Inflammatory macrophage treated with lipopolysaccharide for 1 hour (primary cell): ENCODE results near the gene RAD23A.
A peak's percentile ranks its signal among the peaks of the same experiment; 100 is the strongest.
"Not testable (repeated sequence)": the region's sequence is repeated elsewhere in the genome, so short reads cannot be mapped to it uniquely, and the experiment has no call there.

Experiments used
- DNase-seq, 2 donors: peaks; one replicate each; pipeline ENCODE4 v3.0.0-alpha.2; 2020 to 2022

Gene RAD23A

DNA sequence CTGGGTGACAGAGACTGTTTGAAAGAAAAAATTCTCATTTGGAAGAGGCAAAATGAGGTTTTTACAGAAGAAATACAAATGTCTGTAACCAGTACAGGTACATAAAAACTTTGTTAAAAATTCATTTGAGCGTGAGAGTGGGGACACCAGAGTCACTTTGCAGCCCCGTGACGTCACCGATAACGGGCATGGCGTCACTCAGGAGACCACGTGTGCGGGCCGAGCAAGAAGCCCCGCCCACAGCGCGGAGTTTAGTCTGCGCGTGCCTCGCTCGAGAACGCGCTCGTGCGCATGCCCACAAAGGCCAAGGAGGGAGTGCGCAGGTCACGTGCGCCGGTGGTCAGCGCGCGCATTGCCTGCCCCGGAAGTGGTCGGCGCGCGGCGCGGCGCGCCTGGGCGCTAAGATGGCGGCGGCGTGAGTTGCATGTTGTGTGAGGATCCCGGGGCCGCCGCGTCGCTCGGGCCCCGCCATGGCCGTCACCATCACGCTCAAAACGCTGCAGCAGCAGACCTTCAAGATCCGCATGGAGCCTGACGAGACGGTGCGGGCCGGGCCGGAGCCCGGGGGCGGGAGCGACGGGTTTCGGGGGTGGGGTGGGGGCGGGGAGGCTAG lies at the start of gene RAD23A:
TSS of gene RAD23A (plus strand) at position 384 of the 613 bp plus-strand sequence. CDS start at position 471, 87 bp downstream.
- DNase-seq = peak; percentile 97 to 99

DNA sequence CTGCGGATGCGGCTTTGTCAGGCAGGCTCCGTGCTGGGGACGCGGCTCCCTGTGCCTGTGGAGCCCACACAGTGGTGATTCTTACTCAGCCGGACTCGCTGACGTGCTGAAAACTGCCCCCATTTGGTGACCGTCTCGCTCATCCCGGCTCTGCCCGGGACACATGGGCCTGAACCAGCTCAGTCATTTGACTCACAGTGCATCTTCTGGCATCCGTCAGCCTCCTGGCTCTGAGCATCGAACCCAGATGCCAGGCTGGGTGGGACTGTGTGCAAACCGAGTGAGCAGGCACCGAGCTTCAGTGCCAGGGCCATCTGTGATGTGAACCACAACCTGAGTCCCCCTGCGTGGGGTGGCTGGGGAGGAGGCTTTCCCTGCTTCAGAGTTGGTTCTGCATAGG lies 49.2 kb upstream of the RAD23A start:
- DNase-seq = no peak

DNA sequence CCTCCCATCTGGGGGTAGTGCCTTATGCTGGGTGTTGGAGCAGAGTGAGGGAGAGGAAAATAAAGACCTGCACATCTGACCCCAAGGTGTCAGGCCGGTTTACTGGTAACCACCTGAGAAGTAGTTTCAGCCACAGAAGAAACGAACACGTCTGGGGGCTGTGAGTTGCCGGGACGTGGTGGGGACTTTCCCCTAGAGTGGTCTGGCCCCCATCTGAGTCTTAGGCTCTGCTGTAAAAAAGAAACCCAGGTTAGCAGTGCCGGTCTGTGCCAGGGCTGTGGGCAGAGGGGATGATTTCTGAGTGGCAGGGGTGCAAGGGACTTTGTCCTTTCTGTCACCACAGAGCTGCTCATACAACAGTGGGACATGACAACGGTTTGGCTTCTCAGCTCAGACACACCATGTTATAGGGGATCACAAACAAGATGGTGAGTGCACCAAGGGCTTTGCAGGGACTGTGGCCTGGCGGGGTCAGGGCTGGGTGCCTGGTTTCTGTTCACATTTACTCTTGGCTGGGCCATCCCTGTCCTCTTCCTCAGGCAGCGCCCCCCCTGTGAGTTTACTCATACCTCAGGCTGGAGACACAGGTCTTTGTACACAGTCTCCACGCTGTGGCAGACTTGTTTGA lies 45.7 kb upstream of the RAD23A start:
- no peak for DNase-seq

DNA sequence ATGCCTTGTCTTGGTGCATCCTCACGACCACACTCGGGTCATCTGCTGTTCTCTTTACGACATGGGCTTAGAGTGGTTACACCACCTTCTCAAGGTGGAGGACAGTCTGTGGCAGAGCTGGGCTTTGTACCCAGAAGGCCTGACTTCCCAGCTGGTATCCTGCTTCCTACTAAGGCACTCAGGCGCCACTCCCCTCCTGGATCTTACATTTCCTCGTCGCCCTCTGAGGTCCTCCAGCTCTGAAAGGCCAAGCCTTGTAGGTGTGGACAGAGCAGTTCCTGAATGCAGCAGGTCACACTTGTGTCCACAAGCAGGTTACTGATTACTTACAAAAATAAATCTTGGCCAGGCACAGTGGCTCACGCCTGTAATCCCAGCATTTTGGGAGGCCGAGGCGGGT lies 38.5 kb upstream of the RAD23A start:
- DNase-seq = no peak

DNA sequence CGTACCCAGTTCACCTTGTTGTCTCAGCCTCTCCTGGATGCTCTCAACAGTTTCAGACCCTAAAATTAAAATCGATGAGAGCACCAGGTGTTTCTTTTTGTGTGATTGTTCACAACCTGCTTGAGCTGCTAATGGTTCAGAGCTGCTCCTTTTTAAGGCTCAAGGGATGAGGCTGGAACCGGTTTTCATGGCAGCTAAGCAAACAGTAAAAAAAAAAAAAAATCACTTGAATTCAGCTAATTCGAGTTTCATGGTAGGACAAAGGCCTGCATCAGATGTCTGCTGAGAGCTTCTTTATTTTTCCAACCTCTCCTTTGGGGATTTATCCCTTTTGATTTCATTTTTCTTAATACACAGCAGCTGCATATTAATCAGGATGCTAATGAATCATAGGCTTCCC lies 33.1 kb upstream of the RAD23A start:
- no peak for DNase-seq

DNA sequence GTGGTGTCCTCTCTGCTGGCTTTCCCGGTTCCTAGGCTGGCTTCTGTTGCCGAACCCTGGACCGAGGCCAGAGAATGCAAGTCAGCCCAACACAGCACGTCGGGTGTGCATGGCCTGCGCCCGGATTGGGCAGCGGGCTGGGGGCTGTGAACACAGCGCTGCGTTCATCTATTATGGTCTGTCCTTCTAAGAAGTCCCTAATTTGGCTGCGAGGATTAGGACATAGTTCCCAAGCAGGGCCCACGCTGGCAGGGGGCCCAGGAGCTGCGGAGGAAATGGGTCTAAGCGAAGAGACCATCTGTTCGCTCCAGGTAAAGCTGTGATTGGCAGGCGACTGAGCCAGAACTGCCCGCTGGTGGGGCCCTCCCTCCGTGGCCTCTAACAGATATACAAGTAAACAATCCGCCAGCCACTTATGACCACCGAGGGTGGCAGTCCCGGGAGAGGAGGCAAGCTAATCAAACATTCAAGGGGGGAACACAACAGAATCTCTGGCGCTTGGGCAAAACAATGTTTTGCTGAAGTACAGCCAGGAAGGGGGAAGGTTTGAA lies 32.6 kb upstream of the RAD23A start:
- no peak for DNase-seq

DNA sequence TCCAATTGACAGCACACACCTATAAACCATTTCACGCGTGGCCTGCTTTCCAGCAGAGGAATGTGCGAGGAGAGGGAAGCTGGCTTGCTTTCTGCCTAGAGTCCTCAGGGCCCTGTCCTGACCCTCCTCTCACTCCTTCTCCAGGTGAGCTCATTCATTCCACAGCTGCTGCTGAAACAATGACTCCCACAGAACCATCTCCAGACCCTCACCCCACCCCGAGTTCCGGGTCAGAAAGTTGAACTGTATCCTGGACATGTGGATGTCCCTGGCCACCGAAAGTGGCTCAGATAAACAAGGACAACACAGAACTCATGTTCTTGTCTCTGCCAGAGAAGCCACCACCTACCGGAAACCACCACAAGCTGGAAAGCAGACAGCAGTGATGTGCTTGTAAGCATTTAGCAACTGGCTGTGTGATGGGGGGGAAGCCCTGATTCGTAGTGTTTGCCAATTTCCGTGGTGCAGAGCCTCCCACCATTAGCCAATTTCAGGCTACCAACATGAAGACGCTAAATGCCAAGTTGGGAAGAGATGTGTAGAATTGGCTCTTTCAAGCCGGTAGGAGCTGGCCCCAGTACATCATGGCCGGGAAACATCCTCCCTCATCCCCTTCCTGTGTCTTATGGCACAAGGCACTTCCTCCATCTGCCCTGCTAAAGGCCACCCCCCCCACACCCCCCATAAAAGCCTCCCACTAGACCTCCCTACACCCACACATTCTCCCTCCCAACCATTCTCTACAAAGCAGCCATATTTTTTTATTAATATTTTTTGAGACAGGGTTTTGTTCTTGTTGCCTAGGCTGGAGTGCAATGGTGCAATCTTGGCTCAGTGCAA lies 31.6 kb upstream of the RAD23A start:
- peak; percentile 37 to 43 for DNase-seq

DNA sequence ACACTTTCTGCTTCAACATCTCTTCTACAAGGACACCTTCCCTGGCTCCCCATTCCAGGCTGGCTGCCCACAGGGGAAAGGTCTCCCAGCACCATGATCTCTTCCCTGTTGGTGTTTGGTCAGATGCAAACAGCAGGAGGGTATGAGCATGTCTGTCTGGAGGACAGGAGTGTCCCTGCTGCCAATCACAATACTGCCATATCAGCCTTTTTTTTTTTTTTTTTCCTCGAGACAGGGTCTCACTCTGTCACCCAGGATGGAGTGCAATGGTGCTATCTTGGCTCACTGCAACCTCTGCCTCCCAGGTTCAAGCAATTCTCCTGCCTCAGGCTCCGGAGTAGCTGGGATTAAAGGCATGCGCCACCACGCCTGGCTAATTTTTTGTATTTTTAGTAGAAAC lies 29.8 kb upstream of the RAD23A start:
- DNase-seq = not testable (repeated sequence)

DNA sequence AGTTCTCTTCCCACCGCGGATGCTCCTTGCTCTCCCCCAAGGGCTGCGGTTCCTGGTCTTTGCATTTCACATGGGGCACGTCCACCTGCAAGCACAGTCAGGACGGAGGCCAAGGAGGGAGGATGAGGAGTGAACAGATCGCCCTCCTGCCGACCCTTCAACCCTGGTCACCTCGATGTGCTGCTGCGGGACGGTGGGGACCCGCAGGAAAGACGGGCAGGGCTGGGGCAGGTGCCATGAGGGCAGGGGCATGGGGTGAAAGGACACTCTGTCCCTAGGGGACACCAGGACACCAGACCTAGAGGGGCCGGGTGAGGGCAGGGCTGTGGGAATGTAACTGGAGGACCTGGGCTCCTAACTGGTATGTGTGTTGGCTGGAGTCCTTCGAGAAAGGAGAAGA lies 27.4 kb upstream of the RAD23A start:
- DNase-seq = no peak

DNA sequence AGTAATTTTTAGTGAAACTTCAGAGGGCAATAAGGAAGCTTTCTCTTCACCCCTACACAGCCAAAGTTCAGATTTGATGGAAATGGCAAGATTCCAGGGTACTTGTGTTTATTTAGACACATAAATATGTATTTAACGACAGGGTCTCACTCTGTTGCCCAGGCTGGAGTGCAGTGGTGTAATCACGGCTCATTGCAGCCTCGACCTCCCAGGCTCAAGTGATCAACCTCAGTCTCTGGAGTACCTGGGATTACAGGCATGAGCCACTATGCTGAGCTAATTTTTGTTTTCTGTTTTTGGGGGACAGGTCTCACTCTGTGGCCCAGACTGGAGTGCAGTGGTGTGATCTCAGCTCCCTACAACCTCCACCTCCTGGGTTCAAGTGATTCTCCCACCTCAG lies 24.6 kb upstream of the RAD23A start:
- no peak for DNase-seq

DNA sequence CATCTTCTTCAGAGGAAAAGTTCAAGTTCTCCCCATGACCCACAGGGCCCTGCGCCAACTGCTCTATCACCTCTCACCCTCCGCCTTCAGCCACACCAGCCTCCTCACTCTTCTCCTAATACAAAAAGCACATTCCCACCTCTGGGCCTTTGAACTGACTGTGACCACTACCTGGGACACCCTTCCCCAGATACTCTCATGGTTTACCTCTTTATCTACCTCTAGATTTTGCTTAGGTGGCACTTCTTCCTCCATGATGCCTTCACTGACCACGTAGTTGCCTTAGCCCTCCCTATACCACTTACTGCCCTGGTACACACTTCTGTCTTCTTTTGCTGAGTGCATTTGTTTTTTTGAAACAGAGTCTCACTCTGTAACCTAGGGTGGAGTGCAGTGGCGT lies 22.7 kb upstream of the RAD23A start:
- DNase-seq = no peak

DNA sequence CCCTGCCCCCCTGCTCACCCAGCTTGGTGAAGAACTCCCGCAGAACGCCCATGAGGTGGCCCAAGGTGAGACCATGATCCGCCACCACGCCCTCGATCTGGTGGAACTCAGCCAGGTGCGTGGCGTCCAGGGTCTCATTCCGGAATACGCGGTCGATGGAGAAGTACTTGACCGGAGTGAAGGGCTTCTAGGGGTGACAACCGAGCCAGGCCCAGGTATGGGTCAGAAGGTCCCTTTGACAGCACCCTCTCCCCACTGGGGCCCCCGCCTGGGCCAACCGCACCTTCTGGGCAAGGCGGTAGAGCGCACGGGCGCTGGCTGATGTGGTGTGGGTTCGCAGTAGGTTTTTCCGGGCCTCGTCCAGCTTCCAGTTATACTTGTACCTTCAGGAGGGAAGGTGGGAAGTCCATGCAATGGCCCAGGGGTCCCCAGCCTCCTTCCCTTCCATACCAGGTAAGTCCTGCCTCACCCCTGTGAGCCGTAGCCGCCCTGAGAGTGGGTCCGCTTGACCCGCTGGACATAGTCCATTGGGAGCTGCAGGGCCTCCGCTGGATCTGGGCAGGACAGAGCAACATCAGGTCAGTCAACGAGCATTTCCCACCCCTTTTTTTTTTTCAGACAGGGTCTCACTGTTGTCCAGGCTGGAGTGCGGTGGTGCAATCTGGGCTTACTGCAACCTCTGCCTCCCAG lies 20.9 kb upstream of the RAD23A start:
- no peak for DNase-seq

DNA sequence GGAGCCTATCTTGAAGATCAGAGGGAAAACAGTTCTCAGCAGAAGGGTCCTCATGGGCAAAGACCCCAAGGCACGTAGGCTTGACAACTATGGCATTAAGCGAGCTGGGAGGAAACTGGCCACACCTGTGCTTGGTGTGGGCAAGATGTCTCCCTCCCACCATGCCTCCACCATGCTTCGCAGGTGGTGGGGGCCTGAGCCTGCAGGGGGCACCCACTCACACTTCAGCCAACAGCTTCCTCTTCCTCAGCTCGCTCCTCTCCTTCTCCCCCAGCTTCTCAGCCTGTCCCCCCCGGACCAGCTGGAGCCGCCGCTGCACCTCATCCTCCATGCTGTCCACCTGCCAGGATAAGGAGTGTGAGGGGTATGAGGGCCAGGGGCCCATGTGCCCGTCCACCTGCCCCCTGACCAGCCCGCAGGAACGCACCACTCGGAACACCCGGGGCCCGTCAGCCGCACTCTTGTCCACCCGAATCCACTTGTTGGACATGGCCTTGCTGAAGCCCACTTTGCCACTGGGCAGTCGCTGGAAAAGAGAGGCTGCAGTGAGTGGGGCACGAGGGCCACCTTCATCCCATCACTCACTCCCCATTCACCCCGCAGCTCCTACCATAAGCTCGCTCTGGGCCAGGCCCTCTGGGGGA lies 15.5 kb upstream of the RAD23A start:
- DNase-seq = no peak

DNA sequence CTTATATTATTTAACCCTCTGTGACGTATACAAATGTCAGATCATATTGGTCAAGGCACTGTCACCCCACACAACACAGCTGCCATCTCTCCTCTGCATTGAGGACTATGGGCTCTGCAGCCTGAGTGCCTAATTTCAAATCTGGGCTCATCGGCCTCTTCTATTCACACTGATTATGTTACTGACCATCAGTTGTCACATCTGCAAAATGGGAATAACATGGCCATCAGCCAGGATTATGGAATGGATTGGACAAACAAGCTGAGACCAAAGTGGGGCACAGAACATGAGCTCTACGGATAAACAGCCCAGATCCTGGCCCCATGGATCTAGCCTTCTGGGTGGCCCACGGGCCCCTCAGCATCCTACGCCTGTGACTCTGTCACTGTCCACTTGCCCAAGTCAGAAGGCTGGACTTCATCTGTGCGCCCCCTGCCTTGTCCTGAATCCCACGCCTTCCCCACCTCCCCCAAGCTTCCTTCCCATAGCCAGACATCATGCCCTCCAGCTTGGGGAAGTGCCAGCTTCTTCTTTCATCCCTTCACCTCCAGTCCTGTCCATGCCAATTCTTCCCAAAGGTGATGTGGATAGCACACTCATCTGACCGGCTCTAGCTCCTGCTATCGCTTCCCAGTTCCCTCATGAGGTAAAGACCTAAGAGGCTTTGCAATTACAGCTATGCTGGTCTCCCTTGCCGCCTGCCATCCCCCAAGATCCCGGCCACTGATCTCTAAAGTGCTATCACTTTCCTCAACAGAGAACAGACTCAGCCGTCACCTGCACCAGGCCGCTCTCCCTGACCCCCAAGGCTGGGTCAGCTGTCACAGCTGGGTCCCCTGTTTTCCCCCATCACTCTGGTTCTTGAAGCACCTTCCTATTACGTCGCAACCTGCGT lies 13.0 kb upstream of the RAD23A start:
- peak in 1 of 2 donors; percentile 25 for DNase-seq

DNA sequence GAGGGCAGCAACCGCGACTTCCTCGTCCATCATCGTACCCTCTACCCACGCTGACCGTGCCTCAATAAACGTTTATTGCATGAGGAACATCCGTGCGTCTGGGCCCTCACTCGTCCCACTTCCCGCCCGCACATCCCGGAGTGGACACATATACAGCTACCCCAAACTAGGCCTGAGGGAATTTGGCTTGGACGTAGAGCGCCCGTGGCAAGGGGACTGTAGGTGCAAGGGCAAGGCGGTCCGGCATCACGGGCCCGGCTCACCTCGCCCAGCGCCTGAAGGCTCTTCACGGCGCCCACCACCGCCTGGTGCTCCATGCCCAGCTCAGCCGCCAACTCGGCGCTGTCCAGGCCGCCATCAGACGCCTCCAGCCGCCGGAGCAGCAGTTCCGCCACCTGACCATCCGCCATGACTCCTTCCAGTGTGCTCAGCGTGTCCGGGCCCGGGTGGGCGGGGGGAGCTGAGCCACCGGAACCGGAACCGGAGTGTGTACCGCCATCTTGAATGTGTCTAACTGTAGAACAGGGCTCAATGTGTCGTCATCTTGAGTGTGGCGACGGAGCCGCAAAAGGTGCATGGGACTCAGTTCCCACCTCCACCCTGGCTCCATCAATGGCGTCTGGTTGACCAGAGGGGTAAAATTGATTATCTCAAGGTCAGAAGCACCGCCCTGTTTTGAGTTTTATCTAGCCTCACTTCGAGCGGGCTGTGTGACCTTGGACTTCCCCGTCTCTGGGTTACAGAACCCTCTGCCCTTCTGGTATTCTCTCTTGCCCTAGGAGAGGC lies 12.2 kb upstream of the RAD23A start, which contains the start of gene FARSA:
TSS of gene FARSA (minus strand) at position 425 of the 786 bp plus-strand sequence. CDS start at position 410, 15 bp downstream.
- peak; percentile 90 to 94 for DNase-seq

DNA sequence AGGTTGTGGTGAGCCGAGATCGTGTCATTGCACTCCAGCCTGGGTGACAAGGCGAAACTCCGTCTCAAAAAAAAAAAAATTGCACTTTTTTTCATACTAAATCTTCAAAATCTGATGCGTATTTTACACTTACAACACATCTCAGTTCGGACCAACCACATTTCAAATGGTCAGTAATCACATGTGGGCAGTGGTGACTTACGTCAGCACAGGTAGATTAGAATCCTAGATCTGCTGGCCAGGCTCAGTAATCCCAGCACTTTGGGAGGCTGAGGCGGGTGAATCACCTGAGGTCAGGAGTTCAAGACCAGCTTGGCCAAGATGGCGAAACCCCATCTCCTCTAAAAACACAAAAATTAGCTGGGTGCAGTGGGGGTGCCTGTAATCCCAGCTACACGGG lies 10.6 kb upstream of the RAD23A start:
- DNase-seq = no peak

DNA sequence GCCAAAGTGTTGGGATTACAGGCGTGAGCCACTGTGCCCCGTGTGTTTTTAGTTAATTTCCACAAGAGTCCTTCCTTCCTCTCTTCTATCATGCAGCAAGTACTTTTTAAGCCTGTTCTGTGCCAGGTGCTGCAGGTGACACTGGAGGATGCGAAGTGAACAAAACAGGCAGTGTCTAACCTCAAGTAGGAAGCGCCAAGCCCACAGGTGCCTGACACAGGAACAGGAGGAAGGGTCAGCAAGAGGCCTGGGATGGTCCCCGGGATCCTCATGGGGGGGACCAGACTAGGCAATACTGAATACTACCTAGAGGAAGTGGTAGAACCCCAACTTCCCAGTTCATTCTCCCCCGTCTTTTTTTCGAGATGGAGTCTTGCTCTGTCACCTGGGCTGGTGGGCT lies 9.1 kb upstream of the RAD23A start:
- DNase-seq = no peak

DNA sequence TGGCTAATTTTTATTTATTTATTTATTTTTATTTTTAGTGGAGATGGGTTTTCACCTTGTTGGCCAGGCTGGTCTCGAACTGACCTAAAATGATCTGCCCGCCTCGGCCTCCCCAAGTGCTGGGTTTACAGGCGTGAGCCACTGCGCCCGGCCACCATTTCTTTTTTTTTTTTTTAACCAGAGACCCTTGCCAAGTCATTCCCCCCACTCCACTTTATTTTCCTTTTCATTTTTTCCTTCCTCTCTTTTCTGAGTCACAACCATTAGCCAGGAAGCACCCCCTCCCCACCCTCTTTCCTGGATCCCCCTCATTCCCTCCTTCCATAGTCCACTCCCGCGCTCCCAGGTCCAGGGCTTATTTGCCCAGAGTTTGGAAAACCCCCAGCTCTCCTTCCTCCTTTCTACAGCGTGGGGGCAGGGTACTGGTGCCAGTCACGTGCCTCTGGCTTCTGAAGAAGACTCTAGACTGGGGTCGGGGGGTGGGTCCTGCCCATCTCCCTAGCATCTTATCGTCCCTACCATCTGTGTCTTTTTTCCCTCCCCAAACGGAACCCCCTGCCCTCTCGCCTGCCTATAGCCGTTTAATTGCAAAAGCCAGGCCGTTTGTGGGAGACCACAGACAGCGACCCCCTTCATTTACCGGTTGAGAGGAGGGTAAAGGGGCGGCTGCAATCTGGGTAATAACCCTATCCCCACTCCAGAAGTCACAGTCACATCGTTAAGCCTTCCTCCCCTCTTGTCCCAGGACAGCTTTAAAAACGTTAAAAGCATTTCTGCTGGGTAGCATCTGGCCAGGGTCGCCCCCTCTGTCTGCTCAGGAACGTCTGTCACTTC lies 8.4 kb upstream of the RAD23A start:
- peak; percentile 65 to 74 for DNase-seq
